HG03064 (cell line): ENCODE data around the gene UBA1.

Experiments used
- ATAC-seq: cut with Tn5 transposase; IDR thresholded peaks from one replicate; pipeline ENCODE4 v1.9.1; 2021; ENCODE audit warnings: low read depth; ENCODE audit not compliant: unreplicated experiment

The UBA1 gene

GRCh38 chrX:47186096-47186740, 7.4 kb upstream of the UBA1 start:
- no peak for ATAC-seq

DNA sequence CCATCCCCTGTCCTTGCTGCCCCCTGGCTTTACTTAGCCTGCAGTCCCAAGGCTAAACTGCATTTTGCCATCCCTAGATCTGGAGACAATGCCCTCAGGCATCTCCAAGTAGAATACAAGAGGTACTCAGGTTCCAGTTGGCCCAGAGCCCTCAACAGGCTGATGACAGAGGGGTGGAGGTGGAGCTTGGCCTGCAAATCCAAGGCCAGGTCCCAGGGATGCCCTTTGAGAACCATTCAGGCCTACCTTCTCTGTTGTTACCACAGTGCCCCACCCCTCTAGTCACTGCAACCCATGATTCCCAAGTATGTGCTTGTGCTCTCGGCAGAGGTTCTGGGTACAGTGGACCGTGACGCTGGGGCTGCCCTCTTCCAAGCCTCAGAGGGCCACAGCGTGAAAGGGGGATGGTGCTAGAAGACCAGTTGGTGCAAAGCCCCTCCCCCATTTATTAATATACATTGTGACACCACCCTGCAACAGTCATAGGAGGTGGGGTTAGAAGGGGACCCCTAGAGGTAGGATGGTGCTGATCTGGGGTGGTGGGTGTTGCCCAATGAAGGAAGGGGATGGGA, 6.4 kb upstream of the UBA1 start:
- no peak for ATAC-seq

GRCh38 chrX:47189906-47190305, 3.7 kb upstream of the UBA1 start:
- ATAC-seq, result no peak

DNA sequence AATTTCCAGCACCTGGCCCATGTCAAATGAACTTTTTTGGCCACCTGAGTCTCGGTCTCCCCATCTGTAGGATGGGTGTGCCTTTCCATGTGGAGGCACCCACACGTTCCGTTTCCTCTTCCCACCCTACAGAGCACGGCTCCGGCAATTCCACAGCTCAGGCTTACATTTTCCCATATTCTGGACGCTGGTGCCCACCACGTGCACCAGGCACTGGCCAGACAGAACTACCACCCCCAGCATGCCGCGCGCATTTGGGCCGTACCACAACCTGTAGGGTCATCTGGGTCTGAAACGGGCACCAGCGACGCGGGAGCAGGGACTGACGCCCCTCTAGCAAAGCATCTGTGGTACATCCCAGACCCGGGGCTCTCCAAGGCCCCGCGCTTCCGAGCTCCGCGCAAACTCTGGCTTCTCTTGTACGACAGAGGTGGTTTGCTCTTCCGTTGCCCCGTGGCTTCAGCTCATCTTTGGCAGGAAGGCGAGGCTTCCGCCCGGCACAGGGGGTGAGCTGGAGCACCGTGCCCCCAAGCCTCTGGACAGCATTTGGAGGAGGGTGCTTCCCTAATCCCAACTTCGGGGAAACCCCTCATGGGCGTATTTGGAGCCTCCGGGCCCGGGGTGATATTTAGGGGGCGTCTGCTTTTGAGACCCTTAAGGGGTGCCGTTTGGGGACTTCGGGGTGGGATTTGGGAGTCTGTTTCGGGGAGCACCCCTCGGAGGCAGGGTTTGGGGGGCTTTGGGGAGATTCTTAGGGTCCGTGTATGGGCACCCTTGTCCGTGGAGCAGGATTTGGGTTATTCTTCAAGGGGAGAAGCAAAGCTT, 3.0 kb upstream of the UBA1 start:
- peak; percentile 45 for ATAC-seq

DNA sequence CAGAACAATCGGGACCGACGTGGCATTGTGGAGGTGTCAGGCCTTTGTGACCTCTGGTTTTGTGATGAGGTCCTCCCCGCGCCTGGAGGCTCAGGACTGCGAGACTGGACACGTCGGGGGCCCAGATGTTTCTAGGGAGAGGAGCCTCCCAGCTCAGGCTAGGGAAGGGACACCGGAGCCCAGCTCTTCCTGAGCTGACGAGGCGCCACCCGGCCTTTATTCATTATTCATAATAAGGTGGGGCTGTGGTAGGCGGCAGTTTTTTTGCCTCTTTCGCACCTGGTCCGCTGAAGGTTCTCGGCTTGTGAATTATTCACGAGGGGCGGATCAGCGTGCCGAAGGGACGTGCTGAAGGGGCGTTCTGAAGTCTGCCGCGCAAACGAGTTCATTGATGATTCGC, 2.3 kb upstream of the UBA1 start:
- ATAC-seq, result no peak

DNA sequence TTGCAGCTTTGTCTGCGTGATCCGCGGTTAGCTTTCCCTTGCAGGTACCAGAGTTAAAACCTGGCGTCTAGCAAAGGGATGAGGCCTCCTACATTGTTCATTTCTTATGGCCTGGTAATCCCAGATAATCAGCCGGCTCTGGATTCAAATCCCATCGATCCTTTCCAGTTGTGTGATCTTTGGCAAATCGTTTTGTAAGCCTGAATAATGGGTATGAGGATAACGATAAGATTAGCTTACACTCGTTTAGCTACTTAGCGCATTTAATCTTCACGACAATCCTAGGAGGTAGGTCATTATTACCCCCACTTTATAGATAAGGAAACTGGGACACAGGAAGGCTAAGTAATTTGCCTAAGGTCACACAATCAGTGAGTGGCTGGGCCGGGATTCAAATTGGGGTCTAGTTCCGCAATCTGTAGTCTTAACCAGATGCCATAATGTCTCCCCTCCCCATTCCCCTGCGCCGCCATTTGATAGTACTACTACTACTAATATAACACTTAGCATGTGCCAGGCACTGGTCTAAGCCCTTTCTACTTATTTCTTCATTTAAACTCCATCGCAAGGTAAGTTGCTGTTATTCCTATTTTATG, 1.7 kb upstream of the UBA1 start:
- no peak for ATAC-seq

GRCh38 chrX:47194194-47194787, 662 bp downstream of the UBA1 start:
- ATAC-seq, result no peak

GRCh38 chrX:47196098-47196497, 2.5 kb downstream of the UBA1 start:
- ATAC-seq, result no peak

DNA sequence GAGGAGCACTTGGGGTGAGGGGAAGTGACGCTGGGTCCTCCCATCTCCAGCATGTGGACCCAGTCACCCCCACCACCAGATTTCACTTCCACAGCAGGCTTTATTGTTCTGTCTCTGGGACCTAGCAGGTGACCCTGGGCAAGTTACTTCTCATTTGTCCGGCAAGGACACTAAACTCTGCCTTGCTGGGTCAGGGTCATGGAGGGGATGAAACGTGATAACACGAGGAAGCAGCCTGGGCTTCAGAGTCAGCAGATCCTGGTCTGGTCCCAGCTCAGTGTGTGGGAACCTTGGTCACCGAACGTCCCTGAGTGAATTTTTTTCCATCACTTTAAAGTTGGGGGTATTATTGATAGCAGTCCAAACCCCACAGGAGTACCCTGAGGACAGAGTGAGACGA, 3.9 kb downstream of the UBA1 start:
- ATAC-seq, result no peak

- no peak for ATAC-seq
Measured at GRCh38 chrX:47198026-47198686, 4.5 kb downstream of the UBA1 start.

DNA sequence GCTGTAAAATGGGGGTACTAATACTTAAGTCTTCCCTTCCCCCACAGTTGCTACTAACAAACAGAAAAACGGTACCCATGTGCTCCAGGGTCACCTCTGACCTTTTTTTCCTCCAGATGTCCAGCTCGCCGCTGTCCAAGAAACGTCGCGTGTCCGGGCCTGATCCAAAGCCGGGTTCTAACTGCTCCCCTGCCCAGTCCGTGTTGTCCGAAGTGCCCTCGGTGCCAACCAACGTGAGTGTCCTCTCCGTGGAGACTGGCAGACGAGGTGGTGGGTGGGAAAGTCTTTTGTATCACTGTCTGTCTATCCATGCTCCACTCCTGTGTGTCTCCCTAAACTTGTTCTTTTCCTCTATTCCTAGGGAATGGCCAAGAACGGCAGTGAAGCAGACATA, 5.1 kb downstream of the UBA1 start:
- no peak for ATAC-seq

- no peak for ATAC-seq
Measured at GRCh38 chrX:47199286-47199685, 5.7 kb downstream of the UBA1 start.

DNA sequence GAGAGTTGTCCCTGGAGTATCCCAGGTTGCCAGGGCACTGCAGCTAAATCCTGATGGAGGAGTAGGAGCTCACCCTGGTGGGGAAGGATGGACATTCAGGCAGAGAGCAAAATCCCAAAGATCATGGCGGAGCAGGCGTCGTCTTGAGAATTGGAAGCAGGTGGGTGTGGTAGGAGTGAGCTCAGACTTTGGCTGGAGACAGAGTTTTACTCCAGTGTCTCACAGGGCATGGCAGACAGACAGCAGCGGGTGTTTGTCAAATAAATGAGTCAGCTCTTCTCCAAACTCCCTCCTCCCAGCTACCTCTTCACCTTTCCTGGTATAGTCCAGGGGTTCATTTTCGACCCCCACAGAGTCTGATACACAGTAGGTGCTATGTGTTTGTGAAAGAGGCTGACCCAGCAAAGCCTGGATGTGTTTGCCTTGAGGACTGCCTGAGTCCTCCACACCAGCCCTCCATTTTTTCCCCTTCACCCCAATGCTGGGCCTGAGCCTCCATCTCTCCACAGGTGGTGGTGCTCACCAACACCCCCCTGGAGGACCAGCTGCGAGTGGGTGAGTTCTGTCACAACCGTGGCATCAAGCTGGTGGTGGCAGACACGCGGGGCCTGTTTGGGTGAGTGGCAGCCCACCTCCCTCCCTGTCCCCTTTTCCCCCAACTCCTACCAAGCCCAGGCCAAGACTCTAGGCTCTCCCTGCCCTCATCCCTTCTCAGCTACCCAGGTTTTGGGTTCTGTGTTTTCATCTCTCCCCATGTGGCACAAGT, 6.9 kb downstream of the UBA1 start:
- ATAC-seq, result no peak

- no peak for ATAC-seq
Measured at GRCh38 chrX:47201345-47201944, 7.8 kb downstream of the UBA1 start.

GRCh38 chrX:47202316-47202715, 8.7 kb downstream of the UBA1 start:
- ATAC-seq, result no peak

DNA sequence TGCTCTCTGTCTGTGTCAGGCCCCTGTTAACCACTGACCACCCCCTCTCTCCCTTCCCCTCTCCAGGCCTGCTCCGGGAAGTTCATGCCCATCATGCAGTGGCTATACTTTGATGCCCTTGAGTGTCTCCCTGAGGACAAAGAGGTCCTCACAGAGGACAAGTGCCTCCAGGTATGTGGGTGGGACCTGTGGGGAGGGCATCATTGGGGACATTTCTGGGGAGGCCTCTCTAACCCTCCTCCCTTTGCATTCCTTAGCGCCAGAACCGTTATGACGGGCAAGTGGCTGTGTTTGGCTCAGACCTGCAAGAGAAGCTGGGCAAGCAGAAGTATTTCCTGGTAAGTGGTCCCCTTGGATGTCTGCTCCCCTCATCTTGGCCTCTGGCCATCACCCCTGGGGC, 9.2 kb downstream of the UBA1 start:
- no peak for ATAC-seq

- ATAC-seq, result no peak
Measured at GRCh38 chrX:47204970-47205369, 11.3 kb downstream of the UBA1 start.

DNA sequence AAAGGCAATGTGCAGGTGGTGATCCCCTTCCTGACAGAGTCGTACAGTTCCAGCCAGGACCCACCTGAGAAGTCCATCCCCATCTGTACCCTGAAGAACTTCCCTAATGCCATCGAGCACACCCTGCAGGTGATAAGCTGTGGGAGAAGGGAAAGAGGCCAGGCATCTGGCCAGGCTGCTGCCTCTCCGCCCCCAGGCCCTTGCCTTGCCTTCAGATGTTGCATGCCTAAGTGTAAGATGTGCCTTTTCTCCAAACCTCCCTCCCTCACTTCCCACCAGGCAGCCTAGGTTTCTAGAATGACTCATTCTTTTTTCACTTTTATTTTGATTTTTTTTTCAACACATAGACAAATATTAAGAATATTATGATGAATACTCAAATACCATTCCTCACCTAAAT, 12.7 kb downstream of the UBA1 start:
- no peak for ATAC-seq

DNA sequence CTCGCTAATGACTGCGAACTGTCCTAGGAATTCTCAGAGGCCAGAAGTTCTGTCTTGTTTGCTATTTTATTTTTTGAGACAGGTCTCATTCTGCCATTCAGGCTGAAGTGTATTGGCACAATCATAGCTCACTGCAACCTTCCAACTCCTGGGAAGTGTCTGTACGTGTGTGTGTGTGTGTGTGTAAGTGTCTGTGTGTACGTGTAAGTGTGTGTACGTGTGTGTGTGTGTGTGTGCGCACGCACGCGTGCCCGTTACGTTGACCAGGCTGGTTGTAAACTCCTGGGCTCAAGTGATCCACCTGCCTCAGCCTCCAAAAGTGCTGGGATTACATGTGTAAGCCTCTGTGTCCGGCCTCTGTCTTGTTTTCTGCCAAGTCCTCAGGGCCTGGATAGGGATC, 14.5 kb downstream of the UBA1 start:
- no peak for ATAC-seq
